DMS153 treated with DMSO at 0.1 percent for 48 hours (cell line): Measurements from ENCODE around the gene TXNDC9.
"Not testable (repeated sequence)": the region's sequence is repeated elsewhere in the genome, so short reads cannot be mapped to it uniquely, and the experiment has no call there.

Source experiments
- DNase-seq: peaks from one replicate; lab custom pipeline; 2025; ENCODE audit not compliant: unreplicated experiment; lab: John Stamatoyannopoulos, UW

Gene TXNDC9, protein sequence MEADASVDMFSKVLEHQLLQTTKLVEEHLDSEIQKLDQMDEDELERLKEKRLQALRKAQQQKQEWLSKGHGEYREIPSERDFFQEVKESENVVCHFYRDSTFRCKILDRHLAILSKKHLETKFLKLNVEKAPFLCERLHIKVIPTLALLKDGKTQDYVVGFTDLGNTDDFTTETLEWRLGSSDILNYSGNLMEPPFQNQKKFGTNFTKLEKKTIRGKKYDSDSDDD

DNA sequence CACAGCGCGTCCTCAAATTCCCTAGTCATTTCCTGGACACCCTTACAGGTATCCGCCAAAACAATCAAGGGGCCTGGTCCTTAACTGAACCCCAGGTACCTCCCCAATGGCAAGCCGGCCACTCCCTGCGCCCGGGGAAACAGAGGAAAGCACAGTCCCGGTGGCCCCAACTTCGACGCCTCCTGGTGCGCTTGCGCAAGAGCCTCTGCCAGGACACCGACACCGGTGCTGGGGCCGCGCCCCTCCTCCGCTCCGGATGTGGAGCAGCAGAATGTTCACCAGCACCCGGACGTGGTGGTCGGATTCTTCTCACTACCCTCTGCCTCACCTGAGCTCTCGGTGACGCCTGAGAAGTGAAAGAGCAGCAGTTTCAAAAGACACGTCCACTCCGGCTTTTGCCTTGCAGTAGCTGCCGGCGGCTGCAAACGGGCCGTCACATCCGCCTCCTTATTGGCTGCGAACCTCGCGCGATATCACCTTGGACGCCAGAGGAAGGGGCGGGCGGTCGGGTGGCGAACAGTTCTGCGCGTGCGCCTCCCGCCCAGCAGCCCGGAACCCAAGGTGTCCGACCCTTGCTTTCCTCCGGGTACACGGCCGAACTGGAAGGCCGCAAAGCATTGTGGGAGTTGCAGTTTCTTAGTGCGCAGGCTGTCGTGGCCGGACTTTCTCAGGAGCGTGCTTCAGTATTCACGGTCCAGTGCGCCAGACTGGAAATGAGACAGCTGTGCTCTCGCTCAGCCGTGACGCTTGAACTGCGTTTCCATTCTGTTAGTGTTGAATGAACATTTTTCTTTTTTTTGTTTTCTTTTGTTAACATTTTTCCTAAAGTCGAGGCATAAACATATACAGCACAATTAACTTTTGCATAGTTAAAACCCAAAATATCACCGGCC lies at the start of gene TXNDC9:
TXNDC9 (minus strand) TSS at position 423 of the 893 bp plus-strand sequence. CDS start 3,123 bp downstream, outside the sequence.
- DNase-seq, result peak; percentile 99

DNA sequence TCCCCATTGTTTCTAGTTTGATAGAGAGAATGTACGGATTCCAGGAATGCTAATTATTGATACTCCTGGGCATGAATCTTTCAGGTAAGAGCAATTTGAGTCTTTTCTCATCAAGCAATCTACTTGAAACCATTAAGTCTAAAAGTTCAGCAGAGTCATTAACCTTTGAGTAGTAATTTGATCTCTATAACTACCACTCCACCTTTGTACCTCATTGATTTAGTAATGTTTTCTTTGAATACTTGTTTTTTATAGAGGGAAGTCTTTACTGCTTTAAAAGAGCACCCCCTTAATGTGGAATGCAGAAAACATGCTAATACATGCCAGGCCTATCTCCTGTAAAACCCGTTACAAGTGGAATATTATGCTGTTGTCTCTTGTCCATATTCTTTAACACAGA lies 46.0 kb upstream of the TXNDC9 start:
- DNase-seq, result no peak

DNA sequence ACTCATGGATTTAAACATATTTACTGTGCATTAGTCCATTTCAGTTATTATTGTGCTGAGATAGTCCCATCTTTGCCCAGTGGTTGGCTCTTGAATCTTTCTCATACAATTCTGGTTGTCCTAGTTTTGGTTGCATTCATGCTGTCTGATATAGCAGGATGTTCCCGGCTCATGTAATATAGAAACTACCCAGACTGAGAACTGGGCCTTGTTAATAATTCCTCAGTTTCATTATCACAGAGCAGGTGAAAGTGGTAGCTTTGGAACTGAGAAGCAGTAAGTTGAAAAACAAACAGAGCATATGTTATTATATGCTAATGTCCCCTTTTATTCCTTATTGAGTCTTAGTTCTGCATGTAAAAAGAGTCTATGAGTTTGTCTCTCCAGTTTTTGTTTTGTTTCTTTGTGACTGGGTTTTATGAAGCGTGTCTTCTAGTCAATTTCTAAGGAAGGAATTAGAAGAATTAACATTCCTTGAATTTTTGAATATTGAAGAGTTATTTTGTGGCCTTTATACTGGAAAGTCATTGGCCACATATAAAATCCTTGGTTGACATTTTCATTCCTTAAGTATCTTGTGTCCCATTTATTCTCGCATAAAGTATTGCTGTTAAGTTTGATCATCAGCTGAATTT lies 44.4 kb upstream of the TXNDC9 start:
- DNase-seq, result no peak

DNA sequence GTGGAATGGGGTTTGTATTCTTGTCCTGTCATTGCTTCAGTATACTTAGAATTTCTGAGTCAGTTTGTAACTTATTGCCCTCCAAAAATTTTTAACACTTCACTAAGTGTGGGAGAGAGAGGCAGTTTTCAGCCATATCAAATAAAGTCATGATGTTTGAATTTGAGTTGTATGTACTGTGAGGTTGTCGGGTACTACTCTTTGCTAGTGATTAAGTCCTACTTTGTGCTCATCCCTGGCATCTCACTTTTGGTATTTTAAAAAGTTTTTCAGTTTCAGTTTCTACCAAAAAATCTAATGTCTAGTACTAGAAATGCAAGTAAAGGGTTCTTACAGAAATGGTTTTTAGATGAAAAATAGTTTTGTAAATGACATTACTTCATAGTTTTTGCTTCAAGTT lies 41.7 kb upstream of the TXNDC9 start:
- no peak for DNase-seq

DNA sequence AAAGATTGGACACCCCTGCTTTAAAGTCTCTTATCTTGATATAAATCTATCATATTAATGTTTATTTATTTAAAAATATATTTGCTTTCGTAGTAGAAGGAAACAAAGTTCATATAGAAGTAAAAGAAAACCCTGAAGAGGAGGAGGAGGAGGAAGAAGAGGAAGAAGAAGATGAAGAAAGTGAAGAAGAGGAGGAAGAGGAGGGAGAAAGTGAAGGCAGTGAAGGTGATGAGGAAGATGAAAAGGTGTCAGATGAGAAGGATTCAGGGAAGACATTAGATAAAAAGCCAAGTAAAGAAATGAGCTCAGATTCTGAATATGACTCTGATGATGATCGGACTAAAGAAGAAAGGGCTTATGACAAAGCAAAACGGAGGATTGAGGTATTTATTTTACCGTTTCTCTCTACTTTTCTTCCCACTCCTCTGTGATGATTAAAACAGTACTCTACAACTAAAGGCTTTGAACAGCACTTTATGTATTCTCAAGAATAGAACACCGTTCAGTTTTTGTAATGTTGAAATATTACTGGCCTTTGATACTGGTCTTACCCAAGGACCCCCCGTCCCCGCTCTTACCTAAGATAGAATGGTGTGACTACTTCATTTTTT lies 40.2 kb upstream of the TXNDC9 start:
- no peak for DNase-seq

DNA sequence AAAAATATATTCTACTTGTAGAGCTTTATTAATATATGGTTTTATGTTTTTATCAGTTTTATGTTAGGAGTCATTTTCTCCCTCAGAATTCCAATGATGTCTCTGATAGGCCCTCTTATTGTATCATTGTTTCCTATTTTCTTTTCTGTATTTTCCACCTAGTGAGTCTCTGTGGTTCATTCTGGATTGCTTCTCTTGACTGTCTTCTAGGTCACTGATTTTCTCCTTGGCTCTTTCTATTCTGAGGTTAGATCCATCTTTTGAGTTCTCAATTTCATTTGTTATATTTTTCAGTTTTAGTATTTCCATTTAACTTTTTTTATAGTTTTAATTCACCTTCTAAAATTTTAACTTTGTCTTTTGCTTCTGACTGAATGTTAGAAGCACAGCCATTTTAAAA lies 38.6 kb upstream of the TXNDC9 start:
- DNase-seq, result no peak

DNA sequence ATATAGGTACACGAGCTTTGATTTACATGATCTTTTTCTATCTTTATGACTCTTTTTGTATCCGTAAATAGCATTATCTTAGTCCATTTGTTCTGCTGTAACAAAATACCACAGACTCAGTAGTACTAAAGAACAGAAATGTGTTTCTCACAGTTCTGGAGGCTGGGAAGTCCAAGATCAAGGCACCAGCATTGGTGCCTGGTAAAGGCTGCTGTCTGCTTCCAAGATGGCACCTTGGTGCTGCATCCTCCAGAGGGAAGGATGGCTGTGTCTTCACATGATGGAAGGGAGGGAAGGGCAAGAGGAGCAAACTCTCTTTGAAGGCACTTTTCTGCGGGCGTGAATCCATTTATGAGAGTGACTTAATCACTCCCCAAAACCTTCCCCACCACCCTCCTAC lies 37.0 kb upstream of the TXNDC9 start:
- no peak for DNase-seq

DNA sequence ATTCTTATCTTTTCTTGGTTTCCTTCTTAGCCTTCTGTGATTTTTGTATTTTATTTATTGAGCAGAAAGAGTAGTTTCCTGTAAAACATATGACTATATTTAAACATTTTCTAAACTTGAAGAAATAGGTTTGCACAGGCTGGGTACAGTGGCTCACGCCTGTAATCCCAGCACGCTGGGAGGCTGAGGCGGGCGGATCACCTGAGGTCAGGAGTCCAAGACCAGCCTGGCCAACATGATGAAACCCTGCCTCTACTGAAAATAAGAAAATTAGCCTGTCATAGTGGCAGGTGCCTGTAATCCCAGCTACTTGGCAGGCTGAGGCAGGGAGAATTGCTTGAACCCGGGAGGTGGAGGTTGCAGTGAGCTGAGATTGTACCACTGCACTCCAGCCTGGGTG lies 32.7 kb upstream of the TXNDC9 start:
- not testable (repeated sequence) for DNase-seq

DNA sequence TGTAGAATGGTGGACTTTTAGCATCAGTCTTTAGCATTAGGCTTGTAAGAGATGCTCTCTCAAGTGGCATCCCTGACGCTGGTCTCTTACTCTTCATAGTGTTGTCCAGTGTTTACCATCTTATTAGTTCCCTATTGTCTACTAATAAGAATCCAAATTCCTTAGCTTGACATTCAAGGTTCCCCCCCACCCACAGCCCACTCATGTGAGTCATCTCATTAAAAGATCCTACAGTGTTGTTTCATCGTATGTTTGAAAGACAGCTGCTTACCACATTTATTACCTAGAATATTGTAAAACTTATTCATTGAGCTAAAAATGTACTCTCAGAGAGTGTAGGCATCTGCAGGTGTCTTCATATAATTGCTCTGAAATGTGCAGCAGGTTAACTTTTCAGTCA lies 29.5 kb upstream of the TXNDC9 start:
- DNase-seq, result no peak

DNA sequence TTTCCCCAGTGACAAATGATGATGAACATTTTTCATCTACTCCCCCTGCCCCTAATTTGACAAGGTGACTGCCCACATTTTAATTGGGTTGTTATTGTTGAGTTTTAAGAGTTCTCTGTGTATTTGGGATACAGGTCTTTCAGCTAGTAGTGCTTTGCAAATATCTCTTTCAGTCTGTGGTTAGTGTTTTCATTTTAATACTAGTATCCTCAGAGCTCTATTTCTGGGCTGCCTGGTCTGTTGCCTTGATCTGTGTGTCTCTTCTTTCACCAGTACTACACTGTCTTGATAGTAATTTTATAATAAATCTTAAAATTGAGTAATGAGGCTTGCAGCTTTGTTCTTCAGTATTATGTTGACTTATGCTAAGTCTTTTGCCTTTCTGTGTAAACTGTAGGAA lies 20.7 kb upstream of the TXNDC9 start:
- no peak for DNase-seq

DNA sequence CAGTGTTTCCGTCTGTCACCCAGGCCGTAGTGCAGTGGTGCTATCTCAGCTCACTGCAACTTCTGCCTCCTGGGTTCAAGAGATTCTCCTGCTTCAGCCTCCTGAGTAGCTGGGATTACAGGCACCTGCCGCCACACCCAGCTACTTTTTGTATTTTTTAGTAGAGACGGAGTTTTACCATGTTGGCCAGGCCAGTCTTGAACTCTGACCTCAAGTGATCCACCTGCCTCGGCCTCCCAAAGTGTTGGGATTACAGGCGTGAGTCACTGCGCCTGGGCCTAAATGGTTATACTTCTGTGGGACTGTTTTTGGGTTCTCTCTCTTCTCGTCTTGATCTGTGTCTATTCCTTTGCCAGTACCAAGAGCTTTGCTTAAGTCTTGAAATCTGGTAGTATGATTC lies 18.7 kb upstream of the TXNDC9 start:
- DNase-seq, result not testable (repeated sequence)

DNA sequence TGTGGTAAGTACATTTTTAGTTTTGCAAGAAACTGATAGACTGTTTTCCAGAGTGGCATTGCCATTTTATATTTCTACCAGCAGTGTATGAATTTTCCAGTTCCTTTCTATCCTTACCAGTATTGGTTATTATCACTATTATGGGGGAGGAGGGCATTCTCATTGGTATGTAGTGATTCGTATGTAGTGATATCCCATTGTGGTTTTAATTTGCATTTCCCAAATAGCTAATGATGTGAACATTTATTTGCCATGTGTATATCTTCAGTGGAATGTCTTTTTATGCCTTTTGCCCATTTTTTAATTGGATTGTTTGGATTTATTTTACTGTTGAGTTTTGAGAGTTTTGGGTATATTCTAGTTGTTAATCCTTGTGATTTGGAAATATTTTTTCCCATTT lies 17.9 kb upstream of the TXNDC9 start:
- DNase-seq, result no peak

DNA sequence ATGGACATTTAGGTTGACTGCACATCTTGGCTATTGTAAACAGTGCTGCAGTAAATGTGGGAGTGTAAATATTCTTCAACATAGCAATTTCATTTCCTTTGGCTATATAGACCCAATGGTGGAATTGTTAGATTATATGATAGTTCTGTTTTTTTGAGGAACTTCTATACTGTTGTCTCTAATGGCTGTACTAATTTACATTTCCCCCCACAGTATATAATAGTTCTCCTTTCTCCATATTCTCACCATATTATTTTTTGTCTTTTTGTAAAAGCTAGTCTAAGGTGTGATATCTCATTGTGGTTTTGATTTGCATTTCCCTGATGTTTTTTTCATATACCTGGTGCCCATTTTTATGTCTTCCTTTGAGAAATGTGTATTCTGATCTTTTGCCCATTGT lies 14.1 kb upstream of the TXNDC9 start:
- no peak for DNase-seq

DNA sequence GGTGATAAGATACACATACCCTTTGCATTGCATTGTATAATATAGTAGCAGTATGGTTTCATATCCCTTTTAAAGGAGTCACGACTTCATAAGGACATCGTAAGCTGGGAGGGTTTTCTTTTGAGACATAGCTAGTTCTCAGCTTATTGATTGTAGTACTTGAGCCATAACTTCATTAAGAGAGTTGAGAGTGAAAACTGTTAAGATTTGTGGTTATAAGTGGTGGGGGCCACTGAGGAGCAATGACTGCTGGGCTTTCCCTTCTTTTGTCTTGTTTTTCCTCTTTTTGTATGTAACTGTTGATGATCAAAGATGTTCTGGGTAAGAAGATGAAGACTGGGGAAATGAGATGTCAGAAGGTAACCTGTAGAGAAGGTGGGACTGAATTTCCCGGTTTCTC lies 12.0 kb upstream of the TXNDC9 start:
- no peak for DNase-seq

DNA sequence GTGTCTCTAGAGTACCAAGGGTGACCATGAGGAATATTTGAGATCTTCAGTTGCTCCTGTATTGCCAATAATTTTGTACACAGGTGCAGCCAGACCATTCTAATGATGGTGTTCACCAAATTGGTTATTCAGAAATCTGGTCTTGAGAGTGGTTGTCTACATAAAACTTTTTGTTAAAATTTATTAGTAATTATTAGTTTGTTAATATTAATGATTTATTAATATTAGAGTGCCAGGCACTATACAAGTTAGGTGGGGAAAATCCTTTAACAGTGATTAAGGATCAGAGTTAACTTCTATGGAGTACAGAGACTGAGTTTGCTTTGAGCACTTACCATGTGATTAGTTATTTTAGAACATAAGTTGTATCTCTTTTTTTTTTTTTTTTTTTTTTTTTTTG lies 10.1 kb upstream of the TXNDC9 start:
- DNase-seq, result no peak

DNA sequence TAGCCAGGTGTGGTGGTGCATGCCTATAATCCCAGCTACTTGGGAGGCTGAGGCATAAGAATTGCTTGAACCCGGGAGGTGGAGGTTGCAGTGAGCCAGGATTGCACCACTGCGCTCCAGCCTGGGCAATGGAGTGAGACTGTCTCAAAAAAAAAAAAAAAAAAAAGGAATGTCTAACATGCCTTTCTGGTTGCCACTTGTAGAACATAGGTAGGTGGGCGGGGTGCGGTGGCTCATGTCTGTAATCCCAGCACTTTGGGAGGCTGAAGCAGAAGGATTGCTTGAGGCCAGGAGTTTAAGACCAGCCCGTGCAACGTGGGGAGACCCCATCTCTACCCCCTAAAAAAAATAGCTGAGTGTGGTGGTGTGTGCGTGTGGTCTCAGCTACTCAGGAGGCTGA lies 9.3 kb upstream of the TXNDC9 start:
- not testable (repeated sequence) for DNase-seq

DNA sequence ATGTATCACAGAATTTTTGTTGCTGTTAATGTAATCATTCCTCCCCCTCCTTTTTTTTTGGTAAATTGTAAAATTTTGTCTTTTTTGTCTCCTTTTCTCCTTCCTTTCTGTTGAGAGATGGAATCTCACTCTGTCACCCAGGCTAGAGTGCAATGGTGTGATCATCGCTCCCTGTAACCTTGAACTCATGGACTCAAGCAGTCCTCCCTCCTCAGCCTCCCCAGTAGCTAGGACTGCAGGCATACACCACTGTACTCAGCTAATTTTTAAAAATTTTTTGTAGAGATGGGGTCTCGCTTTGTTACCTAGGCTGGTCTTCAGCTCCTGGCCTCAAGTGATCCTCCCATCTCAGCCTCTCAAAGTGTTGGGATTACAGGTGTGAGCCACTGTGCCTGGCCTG lies 6.4 kb upstream of the TXNDC9 start:
- no peak for DNase-seq

DNA sequence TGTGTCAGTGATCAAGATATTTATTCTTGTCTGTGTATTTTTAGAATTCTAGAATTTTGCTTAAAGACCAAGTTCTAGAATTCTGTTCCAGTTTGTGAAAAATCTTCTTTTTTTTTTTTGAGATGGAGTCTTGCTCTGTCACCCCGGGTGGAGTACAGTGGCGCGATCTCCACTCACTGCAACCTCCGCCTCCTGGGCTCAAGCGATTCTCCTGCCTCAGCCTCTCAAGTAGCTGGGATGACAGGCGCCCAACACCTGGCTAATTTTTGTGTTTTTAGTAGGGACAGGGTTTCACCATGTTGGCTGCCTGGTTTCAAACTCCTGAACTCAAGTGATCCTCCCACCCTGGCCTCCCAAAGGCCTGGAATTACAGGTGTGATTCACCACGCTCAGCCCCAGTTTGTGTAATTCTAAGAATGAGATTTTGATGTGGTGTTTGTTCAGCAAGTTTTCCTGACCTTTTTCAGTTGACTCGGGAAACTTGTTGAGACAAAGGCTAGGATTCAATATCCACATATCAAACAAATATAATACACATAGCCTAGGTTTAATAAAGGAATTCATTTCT lies 4.6 kb upstream of the TXNDC9 start:
- DNase-seq, result no peak

DNA sequence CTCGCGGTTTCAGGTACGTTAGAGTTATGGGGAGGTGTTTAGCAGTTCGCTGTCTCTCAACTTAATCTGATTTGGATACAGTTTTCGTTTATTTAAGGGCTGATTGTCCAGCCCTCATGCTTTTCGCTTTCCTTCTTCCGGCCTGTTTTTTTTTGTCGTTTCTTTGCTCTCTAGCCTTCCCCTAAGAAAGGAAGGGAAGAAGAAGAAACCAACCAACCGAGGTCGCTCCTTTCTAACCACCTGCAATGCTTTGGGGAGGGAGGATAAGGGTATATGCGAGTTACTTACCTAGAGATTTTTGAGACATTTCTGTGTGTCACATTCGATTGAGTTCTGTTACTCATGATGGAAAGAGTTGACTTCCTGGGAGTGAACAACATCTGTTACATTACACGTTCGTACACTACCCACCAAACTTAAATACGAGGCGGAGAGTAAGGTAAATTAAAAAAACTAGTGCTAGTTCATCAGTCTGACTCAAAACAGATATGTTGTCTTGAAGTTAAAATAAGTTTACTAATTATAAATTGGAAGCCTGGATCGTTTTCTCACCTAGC lies 2.0 kb upstream of the TXNDC9 start:
- DNase-seq, result no peak

DNA sequence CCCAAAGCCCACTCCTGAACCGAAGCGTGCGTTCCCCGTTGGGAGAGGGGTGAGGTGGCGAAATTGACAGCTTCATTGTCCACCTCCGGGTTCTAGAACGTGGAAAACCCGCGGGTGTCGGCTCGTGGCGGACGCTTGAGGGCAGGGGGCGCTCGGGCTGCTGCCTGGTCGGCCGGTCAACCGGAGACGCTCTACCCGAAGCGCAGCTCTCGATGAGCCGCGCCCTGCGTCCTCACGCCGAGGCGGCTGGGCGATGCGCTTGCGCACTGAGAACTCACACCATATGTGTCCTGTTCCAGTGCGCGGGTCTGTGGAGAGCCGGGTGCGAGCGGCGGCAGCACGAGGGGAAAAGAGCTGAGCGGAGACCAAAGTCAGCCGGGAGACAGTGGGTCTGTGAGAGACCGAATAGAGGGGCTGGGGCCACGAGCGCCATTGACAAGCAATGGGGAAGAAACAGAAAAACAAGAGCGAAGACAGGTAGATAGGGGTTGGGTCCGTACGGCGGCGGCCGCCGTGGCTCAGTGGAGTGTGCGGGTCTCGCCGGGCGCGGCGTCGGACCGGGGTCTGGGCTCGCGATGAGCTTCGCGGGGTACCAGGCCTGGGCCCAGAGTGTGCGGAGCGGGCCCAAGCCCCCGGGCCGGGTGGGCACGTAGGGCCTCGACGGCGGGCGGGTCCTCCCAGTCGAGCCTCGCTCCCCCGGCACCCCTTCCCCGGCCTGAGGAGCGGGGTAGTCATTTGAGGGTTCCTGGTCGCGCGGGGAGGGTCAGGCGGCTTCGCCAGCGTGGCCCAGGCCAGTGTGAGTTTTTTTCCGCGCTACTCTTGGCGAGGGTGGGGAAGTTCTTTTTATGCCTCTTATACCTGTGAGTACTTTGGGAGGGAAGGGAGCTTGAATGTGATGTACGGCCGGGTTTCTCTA lies 1.2 kb upstream of the TXNDC9 start, which contains the start of gene EIF5B:
EIF5B (plus strand) TSS at position 277 of the 916 bp plus-strand sequence; CDS start at position 443, 166 bp downstream.
- DNase-seq, result peak; percentile 87
